Stomach smooth muscle (tissue), 2 donors: ENCODE data around the gene RPL27A.
A peak's percentile ranks its signal among the peaks of the same experiment; 100 is the strongest.

Source experiments
- H3K27ac ChIP-seq: one replicate; pipeline ENCODE4 v1.7.0; 2013; ENCODE audit warnings: mild to moderate bottlenecking, low read length, inconsistent platforms
- H3K27me3 ChIP-seq, 2 donors: one replicate each; pipeline ENCODE4 v1.7.0; 2013; ENCODE audit warnings: low read length in 2 of 2; ENCODE audit not compliant: insufficient read depth in 2 of 2, control insufficient read depth in 1 of 2
- H3K36me3 ChIP-seq, 2 donors: one replicate each; pipeline ENCODE4 v1.7.0; 2013; ENCODE audit warnings: low read length in 2 of 2; ENCODE audit not compliant: control insufficient read depth in 2 of 2, insufficient read depth in 2 of 2
- H3K4me1 ChIP-seq: one replicate; pipeline ENCODE4 v1.7.0; 2013; ENCODE audit warnings: low read length; ENCODE audit not compliant: control insufficient read depth, insufficient read depth
- H3K4me3 ChIP-seq, 2 donors: one replicate each; pipeline ENCODE4 v1.7.0; 2013; ENCODE audit warnings: low read length in 2 of 2
- H3K9ac ChIP-seq, 2 donors: one replicate each; pipeline ENCODE4 v1.7.0; 2013; ENCODE audit warnings: low read length in 2 of 2, mild to moderate bottlenecking in 1 of 2
- H3K9me3 ChIP-seq, 2 donors: one replicate each; pipeline ENCODE4 v1.7.0; 2013; ENCODE audit warnings: low read length in 2 of 2; ENCODE audit not compliant: control insufficient read depth in 2 of 2
- donor health status: healthy.
- donor health status: Pancreatic carcinoma.

Gene RPL27A

GRCh38 chr11:8698917-8699441, 16.4 kb downstream of the RPL27A start:
- Histone ChIP-seq H3K4me1 (peaks cover 20% of the 10 kb centered on the region), H3K27ac (peak overlapping the region; percentile 66), H3K9me3 (no peaks in the 10 kb centered on the region), H3K27me3 (no peaks in the 10 kb centered on the region), H3K4me3 (no peak overlapping the region), H3K9ac (no peak overlapping the region), H3K36me3 (peaks cover 69 to 72% of the 10 kb centered on the region in 2 donors)

GRCh38 chr11:8699903-8700302, 17.3 kb downstream of the RPL27A start:
- Histone ChIP-seq H3K27ac (peak overlapping the region; percentile 66), H3K9ac (peak overlapping the region in 1 of 2 donors; percentile 42), H3K4me1 (peaks cover 21% of the 10 kb centered on the region), H3K4me3 (no peak overlapping the region), H3K9me3 (no peaks in the 10 kb centered on the region), H3K36me3 (peaks cover 63 to 69% of the 10 kb centered on the region in 2 donors), H3K27me3 (no peaks in the 10 kb centered on the region)

GRCh38 chr11:8701891-8702597, 19.5 kb downstream of the RPL27A start:
- H3K36me3 ChIP-seq, result peaks cover 52 to 57% of the 10 kb centered on the region in 2 donors
- peaks cover 28% of the 10 kb centered on the region for H3K4me1 ChIP-seq
- no peak overlapping the region for H3K4me3 ChIP-seq
- no peaks in the 10 kb centered on the region for H3K9me3 ChIP-seq
- peak overlapping the region; percentile 100 for H3K27ac ChIP-seq
- H3K27me3 ChIP-seq, result no peaks in the 10 kb centered on the region
- H3K9ac ChIP-seq, result no peak overlapping the region

- no peaks in the 10 kb centered on the region for H3K27me3 ChIP-seq
- peak overlapping the region; percentile 100 for H3K27ac ChIP-seq
- H3K4me1 ChIP-seq, result peaks cover 33% of the 10 kb centered on the region
- H3K9ac ChIP-seq, result no peak overlapping the region
- no peaks in the 10 kb centered on the region for H3K9me3 ChIP-seq
- no peak overlapping the region for H3K4me3 ChIP-seq
- H3K36me3 ChIP-seq, result peaks cover 49 to 52% of the 10 kb centered on the region in 2 donors
Observed at GRCh38 chr11:8702598-8702915, 20.0 kb downstream of the RPL27A start.

GRCh38 chr11:8704136-8704535, 21.5 kb downstream of the RPL27A start:
- Histone ChIP-seq H3K9me3 (no peaks in the 10 kb centered on the region), H3K27me3 (no peaks in the 10 kb centered on the region), H3K4me1 (peaks cover 49% of the 10 kb centered on the region), H3K27ac (peak overlapping the region; percentile 100), H3K9ac (no peak overlapping the region), H3K36me3 (peaks cover 37 to 40% of the 10 kb centered on the region in 2 donors), H3K4me3 (no peak overlapping the region)

GRCh38 chr11:8705146-8705545, 22.6 kb downstream of the RPL27A start:
- Histone ChIP-seq H3K4me3 (no peak overlapping the region), H3K9ac (no peak overlapping the region), H3K4me1 (peaks cover 49% of the 10 kb centered on the region), H3K27me3 (no peaks in the 10 kb centered on the region), H3K27ac (peak overlapping the region; percentile 100), H3K36me3 (peaks cover 29 to 34% of the 10 kb centered on the region in 2 donors), H3K9me3 (no peaks in the 10 kb centered on the region)

GRCh38 chr11:8706673-8707432, 24.3 kb downstream of the RPL27A start:
- Histone ChIP-seq H3K27ac (peak overlapping the region; percentile 100), H3K36me3 (peaks cover 33 to 44% of the 10 kb centered on the region in 2 donors), H3K27me3 (no peaks in the 10 kb centered on the region), H3K4me1 (peaks cover 50% of the 10 kb centered on the region), H3K4me3 (peak overlapping the region in 1 of 2 donors; percentile 55), H3K9ac (peak overlapping the region; percentile 45 to 84), H3K9me3 (no peaks in the 10 kb centered on the region)

- peak overlapping the region; percentile 44 to 55 for H3K4me3 ChIP-seq
- H3K9me3 ChIP-seq, result no peaks in the 10 kb centered on the region
- H3K9ac ChIP-seq, result peak overlapping the region; percentile 81 to 84
- H3K27ac ChIP-seq, result peak overlapping the region; percentile 100
- peaks cover 33 to 41% of the 10 kb centered on the region in 2 donors for H3K36me3 ChIP-seq
- H3K4me1 ChIP-seq, result peaks cover 50% of the 10 kb centered on the region
- no peaks in the 10 kb centered on the region for H3K27me3 ChIP-seq
Observed at GRCh38 chr11:8707541-8708191, 25.1 kb downstream of the RPL27A start.

- Histone ChIP-seq H3K36me3 (peaks cover 30 to 35% of the 10 kb centered on the region in 2 donors), H3K4me3 (peak overlapping the region in 1 of 2 donors; percentile 8), H3K9ac (peak overlapping the region; percentile 81 to 84)
Observed at GRCh38 chr11:8709002-8709672, 26.5 kb downstream of the RPL27A start.

GRCh38 chr11:8709777-8710176, 27.2 kb downstream of the RPL27A start:
- Histone ChIP-seq H3K27me3 (no peaks in the 10 kb centered on the region), H3K4me1 (peaks cover 59% of the 10 kb centered on the region), H3K4me3 (no peak overlapping the region), H3K9me3 (no peaks in the 10 kb centered on the region), H3K36me3 (peaks cover 35 to 42% of the 10 kb centered on the region in 2 donors), H3K9ac (peak overlapping the region; percentile 66 to 81), H3K27ac (peak overlapping the region; percentile 100)

More at GRCh38 chr11:8709002-8709672, 26.5 kb downstream of the RPL27A start:
- H3K27me3 ChIP-seq, result no peaks in the 10 kb centered on the region
- peak overlapping the region; percentile 100 for H3K27ac ChIP-seq
- H3K4me1 ChIP-seq, result peaks cover 52% of the 10 kb centered on the region
- H3K9me3 ChIP-seq, result no peaks in the 10 kb centered on the region
